IMR-90 (cell line): ENCODE data around the gene ALOX12B. TPM values are rescaled to one million over a fixed set of nuclear protein-coding genes. Genes with fewer than 3 reads are reported as not detected.

Experiments
- ATAC-seq: fragments of 200-7000 bp; cut with Tn5 transposase; 2 replicates; pipeline ENCODE4 v1.9.1; 2020; ENCODE audit warnings: low read depth, mild to moderate bottlenecking, moderate library complexity
- BruUV-seq: library from RNA; stranded (reverse); fragments of 400-500 nt; replicated peaks from 2 replicates; lab custom pipeline; 2021; lab: Mats Ljungman, UMichigan
- CTCF ChIA-PET: fragments of 300-600 bp; formaldehyde crosslinking; extraction: SDS; loops from one replicate; lab custom pipeline; 2021; ENCODE audit warnings: antibody characterized with exemption; lab: Yijun Ruan, JAX
- POLR2A ChIA-PET: fragments of 300-600 bp; sonication (Branson Sonifier 250); formaldehyde crosslinking; loops from one replicate; lab custom pipeline; 2022; ENCODE audit warnings: antibody characterized with exemption; ENCODE audit not compliant: unreplicated experiment; lab: Charles Lee
- DNase-seq: peaks from one replicate; pipeline ENCODE4 v3.0.0; 2013
- H2AFZ ChIP-seq: replicated peaks from 2 replicates; pipeline ENCODE3; 2013; ENCODE audit warnings: low read length, mild to moderate bottlenecking; ENCODE audit not compliant: poor library complexity
- H2AK5ac ChIP-seq: 2 replicates; pipeline ENCODE4 v1.6.1; 2013; ENCODE audit warnings: low read depth, low read length, inconsistent platforms
- H2AK9ac ChIP-seq: replicated peaks from 2 replicates; pipeline ENCODE3; 2013; ENCODE audit warnings: mild to moderate bottlenecking, low read depth, low read length, moderate library complexity; ENCODE audit not compliant: poor library complexity
- H2BK120ac ChIP-seq: 2 replicates; pipeline ENCODE4 v1.6.1; 2013; ENCODE audit warnings: low read depth, low read length, inconsistent platforms
- H2BK15ac ChIP-seq: 3 replicates; pipeline ENCODE4 v1.6.1; 2013; ENCODE audit warnings: low read depth, low read length, inconsistent platforms
- H2BK20ac ChIP-seq: 2 replicates; pipeline ENCODE4 v1.6.1; 2013; ENCODE audit warnings: low read depth, mild to moderate bottlenecking, inconsistent platforms, low read length, moderate library complexity
- H2BK5ac ChIP-seq: 2 replicates; pipeline ENCODE4 v1.6.1; 2013; ENCODE audit warnings: mild to moderate bottlenecking, low read depth, low read length, inconsistent platforms; ENCODE audit not compliant: poor library complexity, severe bottlenecking
- H3K14ac ChIP-seq: replicated peaks from 2 replicates; pipeline ENCODE4 v1.6.1; 2013; ENCODE audit warnings: low read depth, low read length, inconsistent platforms
- H3K18ac ChIP-seq: 2 replicates; pipeline ENCODE4 v1.6.1; 2013; ENCODE audit warnings: low read depth, low read length, control low read depth
- H3K23ac ChIP-seq: 2 replicates; pipeline ENCODE4 v1.6.1; 2013; ENCODE audit warnings: low read depth, low read length, inconsistent platforms
- H3K27ac ChIP-seq: 2 replicates; pipeline ENCODE4 v1.5.1; 2013; ENCODE audit warnings: mild to moderate bottlenecking, control low read depth, low read length; ENCODE audit not compliant: insufficient read depth
- H3K27me3 ChIP-seq: 2 replicates; pipeline ENCODE4 v1.6.1; 2013; ENCODE audit warnings: low read length; ENCODE audit not compliant: control insufficient read depth, insufficient read depth
- H3K36me3 ChIP-seq: 2 replicates; pipeline ENCODE4 v1.6.1; 2013; ENCODE audit warnings: low read length, mixed read lengths; ENCODE audit not compliant: control insufficient read depth, insufficient read depth
- H3K4ac ChIP-seq: 2 replicates; pipeline ENCODE4 v1.6.1; 2013; ENCODE audit warnings: low read depth, low read length, inconsistent platforms
- H3K4me1 ChIP-seq: 2 replicates; pipeline ENCODE4 v1.6.1; 2013; ENCODE audit warnings: low read length, mixed read lengths; ENCODE audit not compliant: control insufficient read depth, insufficient read depth
- H3K4me2 ChIP-seq: 2 replicates; pipeline ENCODE4 v1.6.1; 2013; ENCODE audit warnings: low read depth, mild to moderate bottlenecking, control low read depth, low read length, moderate library complexity
- H3K4me3 ChIP-seq: 2 replicates; pipeline ENCODE4 v1.5.1; 2013; ENCODE audit warnings: low read depth, mild to moderate bottlenecking, control low read depth, low read length, moderate library complexity; ENCODE audit not compliant: insufficient read depth
- H3K56ac ChIP-seq: 2 replicates; pipeline ENCODE4 v1.6.1; 2013; ENCODE audit warnings: low read length, inconsistent platforms; ENCODE audit not compliant: insufficient read depth; ENCODE audit errors: extremely low read depth
- H3K79me1 ChIP-seq, 2 experiments: 2 replicates each; pipeline ENCODE4 v1.6.1; 2013; ENCODE audit warnings: low read length in 2 of 2, inconsistent platforms in 1 of 2, low read depth in 1 of 2
- H3K9ac ChIP-seq: 2 replicates; pipeline ENCODE4 v1.6.1; 2013; ENCODE audit warnings: low read depth, low read length, control low read depth
- H3K9me1 ChIP-seq: 2 replicates; pipeline ENCODE4 v1.6.1; 2013; ENCODE audit warnings: low read length, inconsistent platforms; ENCODE audit not compliant: insufficient read depth
- H3K9me3 ChIP-seq: 2 replicates; pipeline ENCODE4 v1.6.1; 2013; ENCODE audit warnings: low read length; ENCODE audit not compliant: control insufficient read depth, insufficient read depth
- H4K20me1 ChIP-seq: 2 replicates; pipeline ENCODE4 v1.6.1; 2013; ENCODE audit warnings: low read length, inconsistent platforms; ENCODE audit not compliant: insufficient read depth
- H4K5ac ChIP-seq: 2 replicates; pipeline ENCODE4 v1.6.1; 2013; ENCODE audit warnings: mild to moderate bottlenecking, low read depth, low read length, control low read depth
- H4K8ac ChIP-seq, 2 experiments: 2 replicates each; pipeline ENCODE4 v1.6.1; 2013; ENCODE audit warnings: low read depth in 2 of 2, low read length in 2 of 2, control low read depth in 1 of 2, inconsistent platforms in 1 of 2
- H4K91ac ChIP-seq: 2 replicates; pipeline ENCODE4 v1.6.1; 2013; ENCODE audit warnings: low read depth, low read length, inconsistent platforms; ENCODE audit not compliant: insufficient read depth
- FOS ChIP-seq: fragments of 150-350 bp; IDR thresholded peaks from 2 replicates; pipeline ENCODE4 v1.6.1; 2016; ENCODE audit warnings: low read depth, low read length
- MXI1 ChIP-seq: IDR thresholded peaks from 2 replicates; pipeline ENCODE4 v1.6.1; 2012; ENCODE audit warnings: low read depth, mild to moderate bottlenecking, low read length, moderate library complexity, borderline replicate concordance
- WGBS, 2 experiments: methylation state at CpG; one replicate each; pipeline versions ENCODE4 v1.1.5 to v1.1.7; 2013; ENCODE audit warnings: missing lambda C conversion rate in 2 of 2; ENCODE audit not compliant: insufficient read length in 1 of 2; ENCODE audit errors: extremely low coverage in 2 of 2; 5-methylcytosine and 5-hydroxymethylcytosine counted together
- dilution Hi-C: fragments of 300-500 bp; cut with HindIII; formaldehyde crosslinking; loops from one replicate; pipeline ENCODE4 v1.14.3; 2018; ENCODE audit warnings: low sequenced_read_pairs; ENCODE audit not compliant: unreplicated experiment
- in situ Hi-C: fragments of 300-500 bp; cut with MboI; formaldehyde crosslinking; loops from 3 replicates; pipeline ENCODE4 v1.14.3; 2019; ENCODE audit warnings: low sequenced_read_pairs, inconsistent platforms, mixed read lengths
- intact Hi-C: fragments of 100-400 bp; cut with micrococcal nuclease; formaldehyde crosslinking; loops from 2 replicates; pipeline ENCODE4 v1.10.0; 2022
- polyA plus RNA-seq, 3 experiments: library from polyadenylated mRNA; depleted of rRNA; stranded (reverse); fragments of >200 nt; gene quantifications; 2 replicates each; pipeline ENCODE4 v1.2.3, GENCODE V29; 2012; ENCODE audit warnings: low replicate concordance in 1 of 3
- total RNA-seq: library from RNA; depleted of rRNA; stranded (reverse); fragments of >200 nt; gene quantifications from 2 replicates; pipeline ENCODE4 v1.2.3, GENCODE V29; 2012

Gene ALOX12B
- total and polyA plus RNA-seq, 2 of the 4 experiments (the other 2 are of a cell fraction), result not detected

GRCh38 chr17:8047769-8048110 is 39.8 kb downstream of the ALOX12B start:
- WGBS, 2 experiments, result no CpG with 5 or more reads among the region's 4 CpGs
- no peak overlapping the region for H3K9ac ChIP-seq
- no peak overlapping the region for H2BK15ac ChIP-seq
- H3K79me1 ChIP-seq, result no peaks in the 10 kb centered on the region
- dilution Hi-C loops, result no loop called here
- no peak overlapping the region for H4K5ac ChIP-seq
- H3K4me3 ChIP-seq, result no peak overlapping the region
- ChIA-PET CTCF (interaction anchor here (1.1 kb wide), 1 partner anchor 10 kb away, joined by 3 read pairs; no protein-coding TSS in a partner anchor), POLR2A (no interaction called here)
- no peak overlapping the region for H3K27ac ChIP-seq
- H3K56ac ChIP-seq, result no peak overlapping the region
- no peaks in the 10 kb centered on the region for H3K9me3 ChIP-seq
- in situ Hi-C loops, result loop anchor here (10.0 kb wide), 1 partner anchor 133 kb away; the partner anchor contains the start of gene RNF227
- no peak overlapping the region for H3K18ac ChIP-seq
- H3K36me3 ChIP-seq, result no peaks in the 10 kb centered on the region
- intact Hi-C loops, result no loop called here
- H2BK5ac ChIP-seq, result no peak overlapping the region
- H3K9me1 ChIP-seq, result no peaks in the 10 kb centered on the region
- H3K27me3 ChIP-seq, result peaks cover 69% of the 10 kb centered on the region
- H3K4me2 ChIP-seq, result no peak overlapping the region
- no peak overlapping the region for H3K14ac ChIP-seq
- H2AK9ac ChIP-seq, result no peak overlapping the region
- TF ChIP-seq MXI1, result no peak
- TF ChIP-seq FOS, result no peak
- DNase-seq (no peak), ATAC-seq (no peak)
- no peaks in the 10 kb centered on the region for H3K4me1 ChIP-seq
- H4K91ac ChIP-seq, result no peak overlapping the region
- H2BK120ac ChIP-seq, result no peak overlapping the region
- no peak overlapping the region for H3K23ac ChIP-seq
- no peaks in the 10 kb centered on the region for H4K20me1 ChIP-seq
- H2AFZ ChIP-seq, result no peak overlapping the region
- no peak overlapping the region for H2BK20ac ChIP-seq
- no peak overlapping the region for H4K8ac ChIP-seq
- H2AK5ac ChIP-seq, result no peak overlapping the region
- BruUV-seq, result no TSS peak
- H3K4ac ChIP-seq, result no peak overlapping the region
